Measurements from ENCODE around the gene SMIM29.

Gene SMIM29

GRCh38 chr6:34242252-34243130 lies 6.3 kb downstream of the SMIM29 start:
- H3K4me3 ChIP-seq (ENCODE audit: control insufficient read depth, low read depth, low read length): no peak overlapping the region
- no peak for DNase-seq (ENCODE audit: low read depth)
- TF ChIP-seq CTCF (IDR thresholded peaks at IDR 0.05; ENCODE audit: control insufficient read depth, insufficient read depth, low read depth, low read length, missing control alignments): no peak

- TF ChIP-seq CTCF (IDR thresholded peaks at IDR 0.05; ENCODE audit: control insufficient read depth, insufficient read depth, low read depth, low read length, missing control alignments): no peak
- no peak for DNase-seq (ENCODE audit: low read depth)
- no peak overlapping the region for H3K4me3 ChIP-seq (ENCODE audit: control insufficient read depth, low read depth, low read length)
Measured at GRCh38 chr6:34241351-34242215, 7.2 kb downstream of the SMIM29 start.

GRCh38 chr6:34240329-34241248 lies 8.2 kb downstream of the SMIM29 start:
- no peak overlapping the region for H3K4me3 ChIP-seq (ENCODE audit: control insufficient read depth, low read depth, low read length)
- DNase-seq (ENCODE audit: low read depth): no peak
- no peak for TF ChIP-seq CTCF (IDR thresholded peaks at IDR 0.05; ENCODE audit: control insufficient read depth, insufficient read depth, low read depth, low read length, missing control alignments)

GRCh38 chr6:34239893-34240292 lies 8.9 kb downstream of the SMIM29 start:
- no peak for DNase-seq (ENCODE audit: low read depth)
- no peak for TF ChIP-seq CTCF (IDR thresholded peaks at IDR 0.05; ENCODE audit: control insufficient read depth, insufficient read depth, low read depth, low read length, missing control alignments)
- no peak overlapping the region for H3K4me3 ChIP-seq (ENCODE audit: control insufficient read depth, low read depth, low read length)

- no peak for DNase-seq (ENCODE audit: low read depth)
- no peak for TF ChIP-seq CTCF (IDR thresholded peaks at IDR 0.05; ENCODE audit: control insufficient read depth, insufficient read depth, low read depth, low read length, missing control alignments)
- no peak overlapping the region for H3K4me3 ChIP-seq (ENCODE audit: control insufficient read depth, low read depth, low read length)
Measured at GRCh38 chr6:34239500-34239825, 9.3 kb downstream of the SMIM29 start.
